ENCODE data around the gene WTAP. TPM values are rescaled to one million over a fixed set of nuclear protein-coding genes. Genes with fewer than 3 reads are reported as not detected.

Gene WTAP
- total RNA-seq, 3 donors from 2014 or later, result 81.1 to 85.8 (median 84.4) TPM

GRCh38 chr6:159681191-159681880, 46.0 kb upstream of the WTAP start:
- intact Hi-C loops (cut with DNase I, micrococcal nuclease), result no loop called here
- ATAC-seq, result no peak
- Histone ChIP-seq H3K9me3 (no peaks in the 10 kb centered on the region), H3K4me1 (ENCODE audit: low read depth) (no peaks in the 10 kb centered on the region), H3K4me3 (no peak overlapping the region), H3K36me3 (ENCODE audit: low read depth) (no peaks in the 10 kb centered on the region)
- TF ChIP-seq CTCF (IDR thresholded peaks at IDR 0.05), result no peak
- DNase-seq, result no peak

- no peak for TF ChIP-seq CTCF (IDR thresholded peaks at IDR 0.05)
- DNase-seq, result no peak
- H3K9me3 ChIP-seq, result no peaks in the 10 kb centered on the region
- no peak for ATAC-seq
- no peaks in the 10 kb centered on the region for H3K36me3 ChIP-seq (ENCODE audit: low read depth)
- H3K4me3 ChIP-seq, result no peak overlapping the region
- intact Hi-C loops (cut with DNase I, micrococcal nuclease), result no loop called here
- H3K4me1 ChIP-seq (ENCODE audit: low read depth), result no peaks in the 10 kb centered on the region
Measured at GRCh38 chr6:159682295-159682694, 45.0 kb upstream of the WTAP start.

GRCh38 chr6:159682810-159683209, 44.5 kb upstream of the WTAP start:
- no peak for TF ChIP-seq CTCF (IDR thresholded peaks at IDR 0.05)
- H3K4me3 ChIP-seq, result no peak overlapping the region
- DNase-seq (no peak), ATAC-seq (no peak)
- no peaks in the 10 kb centered on the region for H3K36me3 ChIP-seq (ENCODE audit: low read depth)
- H3K4me1 ChIP-seq (ENCODE audit: low read depth), result no peaks in the 10 kb centered on the region
- intact Hi-C loops (cut with DNase I, micrococcal nuclease), result no loop called here
- no peaks in the 10 kb centered on the region for H3K9me3 ChIP-seq

GRCh38 chr6:159684013-159684304, 43.3 kb upstream of the WTAP start:
- no peaks in the 10 kb centered on the region for H3K9me3 ChIP-seq
- H3K36me3 ChIP-seq (ENCODE audit: low read depth), result no peaks in the 10 kb centered on the region
- ATAC-seq (no peak), DNase-seq (no peak)
- H3K4me3 ChIP-seq, result no peak overlapping the region
- intact Hi-C loops (cut with DNase I, micrococcal nuclease), result no loop called here
- peaks cover 2% of the 10 kb centered on the region for H3K4me1 ChIP-seq (ENCODE audit: low read depth)
- no peak for TF ChIP-seq CTCF (IDR thresholded peaks at IDR 0.05)

- no peak for DNase-seq
- H3K9me3 ChIP-seq, result no peaks in the 10 kb centered on the region
- H3K4me3 ChIP-seq, result no peak overlapping the region
- no peaks in the 10 kb centered on the region for H3K36me3 ChIP-seq (ENCODE audit: low read depth)
- intact Hi-C loops (cut with DNase I, micrococcal nuclease), result no loop called here
- no peak for TF ChIP-seq CTCF (IDR thresholded peaks at IDR 0.05)
- no peak for ATAC-seq
- H3K4me1 ChIP-seq (ENCODE audit: low read depth), result peaks cover 9% of the 10 kb centered on the region
Measured at GRCh38 chr6:159686040-159686439, 41.3 kb upstream of the WTAP start.

GRCh38 chr6:159686703-159687102, 40.6 kb upstream of the WTAP start:
- no peaks in the 10 kb centered on the region for H3K36me3 ChIP-seq (ENCODE audit: low read depth)
- intact Hi-C loops (cut with DNase I, micrococcal nuclease), result no loop called here
- TF ChIP-seq CTCF (IDR thresholded peaks at IDR 0.05), result no peak
- peaks cover 12% of the 10 kb centered on the region for H3K4me1 ChIP-seq (ENCODE audit: low read depth)
- no peak overlapping the region for H3K4me3 ChIP-seq
- DNase-seq, result no peak
- no peak for ATAC-seq
- no peaks in the 10 kb centered on the region for H3K9me3 ChIP-seq
